Right atrium auricular region (tissue), 2 donors: Measurements from ENCODE around the gene EXT2. TPM values are rescaled to one million over a fixed set of nuclear protein-coding genes. Genes with fewer than 3 reads are reported as not detected.

Experiments used
- DNase-seq: peaks from one replicate; pipeline ENCODE4 v3.0.0-alpha.2; 2019; ENCODE audit warnings: low spot score
- H3K27ac ChIP-seq, 2 donors: fragments of 200-600 bp; sonication (generic); 1 replicate in 1 of 2; 2 replicates in 1 of 2; pipeline ENCODE4 v1.5.1; 2016 to 2019
- H3K27me3 ChIP-seq, 2 donors: fragments of 200-600 bp; sonication (generic); one replicate each; pipeline versions ENCODE4 v1.5.1 to v1.6.0; 2017 to 2019
- H3K36me3 ChIP-seq: fragments of 200-600 bp; sonication (generic); one replicate; pipeline ENCODE4 v1.5.1; 2016
- H3K4me1 ChIP-seq, 2 donors: fragments of 200-600 bp; sonication (generic); one replicate each; pipeline versions ENCODE4 v1.5.1 to v1.6.0; 2017 to 2019
- H3K4me3 ChIP-seq, 2 donors: fragments of 200-600 bp; sonication (generic); 1 replicate in 1 of 2; 2 replicates in 1 of 2; pipeline ENCODE4 v1.5.1; 2017 to 2019; ENCODE audit warnings: mild to moderate bottlenecking in 1 of 2, moderate library complexity in 1 of 2
- H3K9me3 ChIP-seq, 2 donors: fragments of 200-600 bp; sonication (generic); one replicate each; pipeline ENCODE4 v1.5.1; 2019
- CTCF ChIP-seq, 2 donors: fragments of 200-600 bp; sonication (generic); IDR thresholded peaks; one replicate each; pipeline ENCODE4 v1.5.1; 2019; ENCODE audit warnings: antibody characterized with exemption in 2 of 2
- total RNA-seq, 2 donors: library from RNA; depleted of rRNA; stranded (reverse); fragments of >200 nt; gene quantifications; one replicate each; pipeline ENCODE4 v1.1.0, GENCODE V29; 2016

EXT2 gene
- total RNA-seq, 2 donors from 2014 or later: 37.2 to 45.2 TPM

- H3K27ac ChIP-seq: no peak overlapping the region
- H3K9me3 ChIP-seq: peaks cover 0 to 19% of the 10 kb centered on the region in 2 donors
- H3K4me1 ChIP-seq: peaks cover 0 to 18% of the 10 kb centered on the region in 2 donors
- H3K27me3 ChIP-seq: no peaks in the 10 kb centered on the region
- DNase-seq: no peak
- no peak overlapping the region for H3K4me3 ChIP-seq
- no peak for TF ChIP-seq CTCF (IDR thresholded peaks at IDR 0.05)
- peaks cover 4% of the 10 kb centered on the region for H3K36me3 ChIP-seq
Measured at GRCh38 chr11:44250421-44250820, 154.9 kb downstream of the EXT2 start.

GRCh38 chr11:44252999-44253602 is 157.6 kb downstream of the EXT2 start:
- Histone ChIP-seq H3K27ac (no peak overlapping the region), H3K4me1 (peaks cover 0 to 12% of the 10 kb centered on the region in 2 donors), H3K4me3 (no peak overlapping the region), H3K9me3 (peaks cover 0 to 19% of the 10 kb centered on the region in 2 donors), H3K27me3 (no peaks in the 10 kb centered on the region), H3K36me3 (peaks cover 4% of the 10 kb centered on the region)
- no peak for DNase-seq
- TF ChIP-seq CTCF (IDR thresholded peaks at IDR 0.05): no peak

GRCh38 chr11:44255406-44256071 is 160.1 kb downstream of the EXT2 start:
- no peaks in the 10 kb centered on the region for H3K36me3 ChIP-seq
- no peak overlapping the region for H3K27ac ChIP-seq
- H3K9me3 ChIP-seq: peaks cover 0 to 19% of the 10 kb centered on the region in 2 donors
- no peaks in the 10 kb centered on the region for H3K27me3 ChIP-seq
- H3K4me3 ChIP-seq: no peak overlapping the region
- no peak for DNase-seq
- no peak for TF ChIP-seq CTCF (IDR thresholded peaks at IDR 0.05)
- H3K4me1 ChIP-seq: peaks cover 0 to 8% of the 10 kb centered on the region in 2 donors

- no peaks in the 10 kb centered on the region for H3K36me3 ChIP-seq
- peaks cover 0 to 18% of the 10 kb centered on the region in 2 donors for H3K9me3 ChIP-seq
- DNase-seq: peak; percentile 54
- peaks cover 0 to 8% of the 10 kb centered on the region in 2 donors for H3K4me1 ChIP-seq
- H3K4me3 ChIP-seq: no peak overlapping the region
- no peaks in the 10 kb centered on the region for H3K27me3 ChIP-seq
- H3K27ac ChIP-seq: no peak overlapping the region
- TF ChIP-seq CTCF (IDR thresholded peaks at IDR 0.05): no peak
Measured at GRCh38 chr11:44256673-44257291, 161.3 kb downstream of the EXT2 start.

GRCh38 chr11:44257338-44258189 is 162.1 kb downstream of the EXT2 start:
- Histone ChIP-seq H3K27me3 (no peaks in the 10 kb centered on the region), H3K9me3 (peaks cover 0 to 10% of the 10 kb centered on the region in 2 donors), H3K36me3 (no peaks in the 10 kb centered on the region), H3K4me3 (no peak overlapping the region), H3K27ac (no peak overlapping the region), H3K4me1 (peaks cover 0 to 8% of the 10 kb centered on the region in 2 donors)
- no peak for TF ChIP-seq CTCF (IDR thresholded peaks at IDR 0.05)
- DNase-seq: peak; percentile 50
